AG09319 (cell line): Measurements from ENCODE around the gene MYO3B.

Experiments used
- DNase-seq: peaks from one replicate; pipeline ENCODE4 v3.0.0-alpha.2; 2010; ENCODE audit warnings: low read depth; ENCODE audit errors: extremely low read depth
- TF ChIP-seq, protein P1 (sequence below): IDR thresholded peaks from 2 replicates; pipeline ENCODE4 v1.5.1; 2011; ENCODE audit warnings: low read depth, mild to moderate bottlenecking, inconsistent platforms, low read length, moderate library complexity

Gene MYO3B

DNA sequence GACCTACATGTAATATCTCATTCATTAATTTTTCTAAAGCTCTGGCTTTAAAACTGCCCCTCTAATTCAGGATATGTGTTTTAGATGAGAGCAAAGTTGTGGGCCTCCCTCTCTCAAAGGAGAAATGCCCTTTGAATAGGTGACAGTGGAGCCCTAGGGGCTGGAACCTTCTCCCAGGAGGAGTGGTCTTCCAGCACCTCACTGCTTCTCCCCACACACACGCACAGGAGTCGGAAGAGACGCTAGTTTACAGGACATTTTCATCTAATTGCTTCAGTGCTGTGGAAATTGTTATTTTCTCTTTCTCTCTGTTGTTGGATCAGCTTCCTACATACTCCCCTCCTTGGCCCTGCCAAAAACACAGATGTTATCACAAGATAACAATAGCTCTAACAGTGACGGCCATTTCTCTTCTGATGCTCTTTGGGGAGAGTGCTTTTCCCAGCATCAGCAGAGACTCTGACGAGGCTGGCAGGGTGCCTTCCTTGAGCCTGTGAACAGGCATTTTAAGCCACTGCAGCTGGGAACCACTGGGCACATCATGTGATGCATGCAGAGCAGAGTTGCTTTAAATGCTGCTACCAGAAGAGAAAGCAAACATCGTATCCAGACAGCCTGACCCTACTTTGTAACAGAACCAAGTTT is 327.8 kb downstream of the MYO3B start:
- no peak for DNase-seq
- TF ChIP-seq, protein P1, sequence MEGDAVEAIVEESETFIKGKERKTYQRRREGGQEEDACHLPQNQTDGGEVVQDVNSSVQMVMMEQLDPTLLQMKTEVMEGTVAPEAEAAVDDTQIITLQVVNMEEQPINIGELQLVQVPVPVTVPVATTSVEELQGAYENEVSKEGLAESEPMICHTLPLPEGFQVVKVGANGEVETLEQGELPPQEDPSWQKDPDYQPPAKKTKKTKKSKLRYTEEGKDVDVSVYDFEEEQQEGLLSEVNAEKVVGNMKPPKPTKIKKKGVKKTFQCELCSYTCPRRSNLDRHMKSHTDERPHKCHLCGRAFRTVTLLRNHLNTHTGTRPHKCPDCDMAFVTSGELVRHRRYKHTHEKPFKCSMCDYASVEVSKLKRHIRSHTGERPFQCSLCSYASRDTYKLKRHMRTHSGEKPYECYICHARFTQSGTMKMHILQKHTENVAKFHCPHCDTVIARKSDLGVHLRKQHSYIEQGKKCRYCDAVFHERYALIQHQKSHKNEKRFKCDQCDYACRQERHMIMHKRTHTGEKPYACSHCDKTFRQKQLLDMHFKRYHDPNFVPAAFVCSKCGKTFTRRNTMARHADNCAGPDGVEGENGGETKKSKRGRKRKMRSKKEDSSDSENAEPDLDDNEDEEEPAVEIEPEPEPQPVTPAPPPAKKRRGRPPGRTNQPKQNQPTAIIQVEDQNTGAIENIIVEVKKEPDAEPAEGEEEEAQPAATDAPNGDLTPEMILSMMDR: no peak

DNA sequence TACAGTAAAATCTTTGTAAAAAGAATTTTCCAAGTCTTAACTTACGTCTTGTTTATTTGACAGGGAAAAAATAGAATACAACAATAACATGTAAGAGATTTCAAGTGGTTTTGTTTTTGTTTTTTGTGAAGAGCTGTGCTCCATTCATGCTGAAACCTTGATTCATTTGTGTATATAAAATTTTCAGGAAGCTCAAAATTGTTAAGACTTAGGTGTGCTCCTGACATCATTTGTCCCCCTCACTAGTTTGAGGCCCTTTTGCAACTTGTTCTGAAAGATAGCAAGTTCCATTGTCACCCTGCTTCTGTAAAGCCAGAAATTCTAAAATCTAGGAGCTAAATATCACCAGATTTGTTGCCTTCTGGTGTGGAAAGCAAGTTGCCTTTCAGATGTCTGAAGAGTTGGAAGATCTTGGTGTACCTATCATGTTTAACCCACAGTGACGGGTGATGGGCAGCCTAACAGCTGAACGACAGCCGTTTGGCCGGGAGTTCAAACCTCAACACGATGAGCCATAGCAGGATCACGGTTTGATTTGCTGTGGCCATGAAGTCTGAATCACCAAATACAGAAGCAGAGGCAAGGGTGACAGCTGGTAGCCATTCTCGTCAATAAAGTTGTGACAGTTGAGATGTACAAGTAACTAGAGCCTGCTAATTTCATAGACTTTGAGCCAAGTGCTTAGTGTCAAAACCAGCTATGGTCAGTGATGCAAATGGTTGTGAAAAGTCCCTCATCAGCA is 331.7 kb downstream of the MYO3B start:
- TF ChIP-seq, protein P1: no peak
- DNase-seq: no peak

GRCh38 chr2:170512266-170512665 is 334.3 kb downstream of the MYO3B start:
- DNase-seq: no peak

DNA sequence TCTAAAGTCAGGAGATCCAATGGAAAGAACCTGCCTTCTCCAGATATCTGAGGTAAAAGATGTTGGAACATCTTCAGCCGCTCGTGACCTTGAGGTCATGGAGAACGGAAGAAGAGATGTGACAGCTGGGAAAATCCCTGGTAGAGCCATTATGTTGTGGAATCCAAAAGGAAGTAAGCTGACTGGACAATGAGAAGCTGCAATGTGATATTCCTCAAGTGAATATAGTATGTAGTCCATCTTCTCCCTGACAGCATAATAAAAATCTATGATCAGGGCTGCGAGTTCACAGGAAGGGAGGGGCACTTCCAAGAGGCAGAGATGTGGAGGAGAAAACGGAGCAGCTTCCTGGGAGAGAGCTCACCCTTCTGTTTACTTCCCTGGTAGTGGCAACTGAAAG is 336.2 kb downstream of the MYO3B start:
- TF ChIP-seq, protein P1: no peak
- DNase-seq: no peak

More at GRCh38 chr2:170512266-170512665, 334.3 kb downstream of the MYO3B start:
- TF ChIP-seq, protein P1: no peak

DNA sequence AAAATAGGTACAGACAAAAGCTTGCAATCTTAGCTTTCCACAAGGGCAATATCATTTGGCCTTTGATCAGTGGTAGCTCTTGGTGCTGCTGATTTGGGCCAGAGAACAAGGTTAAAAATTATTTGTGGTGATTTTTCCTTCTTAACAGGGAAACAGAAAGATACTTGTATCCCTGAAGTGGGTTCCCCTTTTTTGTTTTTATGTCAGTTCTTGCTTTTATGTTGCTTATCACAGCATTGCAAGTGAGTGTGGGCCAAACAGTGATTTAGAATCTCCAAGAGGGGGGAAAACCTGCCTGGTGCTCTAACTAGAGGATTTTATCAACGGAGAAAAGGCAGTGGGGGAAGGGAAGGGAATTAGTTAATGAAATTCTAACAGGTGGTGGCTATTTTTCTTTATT is 339.6 kb downstream of the MYO3B start:
- TF ChIP-seq, protein P1: no peak

DNA sequence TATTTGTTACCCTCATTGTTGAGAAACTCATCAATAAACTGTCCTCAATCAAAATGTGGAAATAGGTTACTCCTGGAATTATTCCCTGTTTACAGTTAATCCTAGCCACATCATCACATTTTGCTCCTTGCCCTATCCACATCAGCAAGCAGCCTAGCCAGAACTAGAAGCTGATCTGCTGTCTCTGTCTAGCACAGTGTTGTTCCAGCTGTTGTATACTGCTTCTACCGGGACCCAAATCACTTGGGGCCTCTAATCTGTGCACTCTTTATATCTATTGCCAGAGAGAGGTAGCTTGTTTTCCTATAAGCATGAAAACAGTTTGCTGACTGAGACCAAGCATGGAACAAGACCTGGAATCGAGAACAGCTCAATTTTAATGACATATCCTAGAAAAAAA is 341.0 kb downstream of the MYO3B start:
- TF ChIP-seq, protein P1: no peak
- DNase-seq: no peak

More for the DNA sequence above, 339.6 kb downstream of the MYO3B start:
- no peak for DNase-seq

DNA sequence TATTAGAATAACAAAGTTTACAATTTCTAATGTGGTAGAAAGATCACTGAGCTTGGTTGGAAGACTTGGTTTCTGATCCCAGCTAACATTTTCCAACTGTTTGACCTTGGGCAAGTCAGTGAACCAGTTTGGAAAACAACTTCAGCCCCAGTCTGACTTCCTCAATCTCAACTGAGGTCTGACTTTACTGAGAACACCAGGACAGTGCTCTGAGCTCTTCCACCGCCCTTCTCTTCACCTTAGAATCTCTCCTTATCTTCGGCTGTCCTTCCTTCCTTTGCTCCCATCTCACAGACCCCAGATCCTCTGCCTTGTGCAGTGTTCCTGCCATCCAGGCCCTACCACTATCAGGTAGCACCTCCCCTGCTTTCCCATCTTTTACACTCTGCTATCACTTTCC is 343.4 kb downstream of the MYO3B start:
- DNase-seq: no peak
- TF ChIP-seq, protein P1: no peak
